ENCODE measurements around the gene NOXO1. TPM values are rescaled to one million over a fixed set of nuclear protein-coding genes. Genes with fewer than 3 reads are reported as not detected.
A peak's percentile ranks its signal among the peaks of the same experiment; 100 is the strongest.

The NOXO1 gene
- total RNA-seq, 1 experiment from 2014 or later = 1.7 TPM

- H3K79me2 ChIP-seq (ENCODE audit: insufficient read depth, low read length) = no peaks in the 10 kb centered on the region
- no peak overlapping the region for H2BK120ac ChIP-seq (ENCODE audit: low read depth, low read length, poor library complexity, severe bottlenecking)
- no CpG with 5 or more reads among the region's 10 CpGs for WGBS (ENCODE audit: extremely low coverage, insufficient read length, low lambda C conversion rate)
- no peak for DNase-seq
- H3K23ac ChIP-seq (ENCODE audit: insufficient read length, low read depth, low read length) = no peak overlapping the region
- H2BK12ac ChIP-seq (ENCODE audit: insufficient read length, low read depth, low read length) = no peak overlapping the region
- no peaks in the 10 kb centered on the region for H3K79me1 ChIP-seq (ENCODE audit: insufficient read depth, low read depth, low read length, poor library complexity, severe bottlenecking)
- no peak overlapping the region for H4K91ac ChIP-seq (ENCODE audit: insufficient read length, low read depth, low read length)
- no peak overlapping the region for H3K56ac ChIP-seq (ENCODE audit: insufficient read length, low read depth, low read length)
- H3K27ac ChIP-seq (ENCODE audit: insufficient read length, low read depth, low read length) = no peak overlapping the region
- Mint-ChIP-seq H3K4me3 (peak overlapping the region in 1 of 2 experiments; percentile 54; a peak in 1 of 5 replicates), H3K27ac (no peak overlapping the region), H3K27me3 (ENCODE audit: low read depth) (peaks cover 31% of the 10 kb centered on the region), H3K36me3 (ENCODE audit: insufficient read depth in 1 of 3, low read depth in 3 of 3) (no peaks in the 10 kb centered on the region), H3K9me3 (peaks cover 0 to 3% of the 10 kb centered on the region in 2 experiments; a peak in 1 of 5 replicates), H3K4me1 (peaks cover 2 to 13% of the 10 kb centered on the region in 2 experiments)
- TF ChIP-seq CTCF (conservative IDR thresholded peaks at IDR 0.05) = no peak
- H2BK20ac ChIP-seq (ENCODE audit: low read depth, low read length, poor library complexity, severe bottlenecking) = no peak overlapping the region
- H4K8ac ChIP-seq (replicated peaks; ENCODE audit: insufficient read length, low read depth, low read length) = no peak overlapping the region
- no peak overlapping the region for H3K18ac ChIP-seq (ENCODE audit: insufficient read length, low read depth, low read length)
- no peak overlapping the region for H3K14ac ChIP-seq (ENCODE audit: insufficient read depth, low read length)
- H2AFZ ChIP-seq (ENCODE audit: low read length) = no peak overlapping the region
- no peak overlapping the region for H2AK5ac ChIP-seq (ENCODE audit: insufficient read length, low read length)
- no peak overlapping the region for H3K9ac ChIP-seq (ENCODE audit: extremely low read depth, insufficient read length, low read length)
- no peaks in the 10 kb centered on the region for H4K20me1 ChIP-seq (ENCODE audit: control insufficient read depth, insufficient read depth, insufficient read length)
- no peak overlapping the region for H2BK15ac ChIP-seq (ENCODE audit: low read depth, low read length)
- H3K23me2 ChIP-seq (ENCODE audit: insufficient read length, low read depth, low read length, poor library complexity, severe bottlenecking) = peaks cover 3% of the 10 kb centered on the region
- no peaks in the 10 kb centered on the region for H3K9me3 ChIP-seq (ENCODE audit: control insufficient read depth, low read depth, low read length)
- no peak overlapping the region for H3K4ac ChIP-seq (ENCODE audit: low read depth, low read length)
- no peaks in the 10 kb centered on the region for H3K27me3 ChIP-seq (ENCODE audit: insufficient read depth, low read length)
- H2BK5ac ChIP-seq (ENCODE audit: insufficient read length, low read length) = no peak overlapping the region
- H3K4me2 ChIP-seq (ENCODE audit: insufficient read depth, insufficient read length, low read length) = no peak overlapping the region
- no peaks in the 10 kb centered on the region for H3K4me1 ChIP-seq (ENCODE audit: insufficient read depth, low read length)
- no peak overlapping the region for H4K5ac ChIP-seq (ENCODE audit: insufficient read length, low read depth, low read length)
- H3T11ph ChIP-seq (ENCODE audit: low read length) = no peak overlapping the region
Observed at GRCh38 chr16:1930338-1930720, 50.9 kb downstream of the NOXO1 start.

All from H9 (cell line).